HepG2 (cell line): ENCODE measurements around the gene PLCL2. TPM values are rescaled to one million over a fixed set of nuclear protein-coding genes. Genes with fewer than 3 reads are reported as not detected.

Experiments used
- ATAC-seq: fragments of 200-7000 bp; cut with Tn5 transposase; 3 replicates; pipeline ENCODE4 v1.9.1; 2020; ENCODE audit warnings: mild to moderate bottlenecking, moderate library complexity
- BruUV-seq: library from RNA; stranded (reverse); fragments of 400-500 nt; replicated peaks from 2 replicates; lab custom pipeline; 2021; lab: Mats Ljungman, UMichigan
- CTCF ChIA-PET: fragments of 300-600 bp; formaldehyde crosslinking; extraction: SDS; loops from one replicate; lab custom pipeline; 2021; ENCODE audit warnings: low total read pairs, inconsistent platforms, low intra/inter-chr PET ratio; lab: Yijun Ruan, JAX
- POLR2A ChIA-PET: fragments of 350-600 bp; sonication (Branson Sonifier 250); formaldehyde crosslinking; loops from one replicate; lab custom pipeline; 2020; ENCODE audit warnings: antibody characterized with exemption, inconsistent platforms; lab: Yijun Ruan, JAX
- DNase-seq: peaks from one replicate; pipeline ENCODE4 v3.0.0-alpha.2; 2015; ENCODE audit warnings: low spot score
- FAIRE-seq: peaks from 3 replicates; lab custom pipeline; 2011; peaks lifted over from hg19 to GRCh38; lab: Jason Lieb, UNC
- H2AFZ ChIP-seq: one replicate; pipeline ENCODE4 v1.6.1; 2011; ENCODE audit warnings: low read length, inconsistent platforms
- H3K27ac ChIP-seq: fragments of 300-600 bp; 3 replicates; pipeline ENCODE4 v1.8.0; 2011; ENCODE audit warnings: mixed run types, mild to moderate bottlenecking, mixed read lengths, low read length, inconsistent platforms; ENCODE audit not compliant: insufficient read depth; ENCODE audit errors: extremely low read length
- H3K27me3 ChIP-seq, 2 experiments: fragments of 200-600 bp in 1 of 2; 2 replicates in 1 of 2; 3 replicates in 1 of 2; pipeline versions ENCODE4 v1.6.0 to v1.8.0; 2011; ENCODE audit warnings: low read length in 2 of 2, mild to moderate bottlenecking in 2 of 2, moderate library complexity in 2 of 2, inconsistent platforms in 1 of 2; ENCODE audit not compliant: insufficient read depth in 2 of 2, control insufficient read depth in 1 of 2
- H3K36me3 ChIP-seq, 2 experiments: fragments of 200-600 bp in 1 of 2; replicated peaks in 1 of 2; 2 replicates in 1 of 2; 3 replicates in 1 of 2; pipeline versions ENCODE4 v1.5.1 to v1.8.0; 2011; ENCODE audit warnings: low read length in 2 of 2, inconsistent platforms in 1 of 2; ENCODE audit not compliant: insufficient read depth in 2 of 2, control insufficient read depth in 1 of 2
- H3K4me1 ChIP-seq: 2 replicates; pipeline ENCODE4 v1.5.1; 2012; ENCODE audit warnings: low read length, inconsistent platforms; ENCODE audit not compliant: insufficient read depth
- H3K4me2 ChIP-seq: 2 replicates; pipeline ENCODE4 v1.6.0; 2011; ENCODE audit warnings: low read depth, low read length, inconsistent platforms
- H3K4me3 ChIP-seq, 3 experiments: fragments of 200-600 bp in 1 of 3; sonication (generic), shearing (Covaris generic) in 1 of 3; replicated peaks in 1 of 3; 2 replicates each; pipeline ENCODE4 v1.5.1; 2011 to 2016; ENCODE audit warnings: low read length in 3 of 3, inconsistent platforms in 2 of 3, low read depth in 2 of 3, mild to moderate bottlenecking in 2 of 3, control low read depth in 1 of 3, mixed read lengths in 1 of 3; ENCODE audit not compliant: insufficient read depth in 1 of 3
- H3K79me2 ChIP-seq: one replicate; pipeline ENCODE4 v1.6.1; 2011; ENCODE audit warnings: low read length, inconsistent platforms; ENCODE audit not compliant: insufficient read depth
- H3K9ac ChIP-seq: 2 replicates; pipeline ENCODE4 v1.6.0; 2011; ENCODE audit warnings: mild to moderate bottlenecking, low read depth, low read length, inconsistent platforms; ENCODE audit not compliant: insufficient read depth
- H3K9me3 ChIP-seq: 2 replicates; pipeline ENCODE4 v1.5.1; 2012; ENCODE audit warnings: mild to moderate bottlenecking, low read length
- H4K20me1 ChIP-seq: 2 replicates; pipeline ENCODE4 v1.6.0; 2011; ENCODE audit warnings: inconsistent platforms, mild to moderate bottlenecking, low read length, moderate library complexity; ENCODE audit not compliant: insufficient read depth
- ATF2 ChIP-seq: sonication (generic); formaldehyde crosslinking; IDR thresholded peaks from 2 replicates; pipeline ENCODE4 v1.4.0; 2020; ENCODE audit warnings: missing genetic modification reagents
- CEBPG ChIP-seq: IDR thresholded peaks from 2 replicates; pipeline ENCODE4 v1.6.1; 2016
- DPF2 ChIP-seq: sonication (generic); formaldehyde crosslinking; IDR thresholded peaks from 2 replicates; pipeline ENCODE4 v1.4.0; 2020; ENCODE audit warnings: mild to moderate bottlenecking, low read depth, missing genetic modification reagents, borderline replicate concordance
- ERF ChIP-seq: IDR thresholded peaks from 2 replicates; pipeline ENCODE4 v1.6.1; 2018; ENCODE audit warnings: missing biosample characterization, missing genetic modification reagents
- FOSL1 ChIP-seq: sonication (generic); formaldehyde crosslinking; IDR thresholded peaks from 2 replicates; pipeline ENCODE4 v1.9.0; 2021; ENCODE audit warnings: missing genetic modification reagents, borderline replicate concordance
- KLF9 ChIP-seq: IDR thresholded peaks from 2 replicates; pipeline ENCODE4 v1.6.1; 2016; ENCODE audit warnings: low read depth
- NR1H2 ChIP-seq: sonication (generic); formaldehyde crosslinking; IDR thresholded peaks from 2 replicates; pipeline ENCODE4 v1.8.1; 2022; ENCODE audit warnings: low read depth, missing genetic modification reagents, borderline replicate concordance
- PLSCR1 ChIP-seq: sonication (generic); formaldehyde crosslinking; IDR thresholded peaks from 2 replicates; pipeline ENCODE4 v1.5.0; 2020; ENCODE audit warnings: missing genetic modification reagents, mild to moderate bottlenecking, borderline replicate concordance
- POGK ChIP-seq: sonication (generic); formaldehyde crosslinking; conservative IDR thresholded peaks from 2 replicates; pipeline ENCODE4 v1.8.0; 2022; ENCODE audit warnings: mild to moderate bottlenecking, moderate library complexity, missing genetic modification reagents
- PREB ChIP-seq: sonication (generic); formaldehyde crosslinking; IDR thresholded peaks from 2 replicates; pipeline ENCODE4 v1.4.0; 2020; ENCODE audit warnings: missing genetic modification reagents
- SIX4 ChIP-seq: sonication (generic); formaldehyde crosslinking; IDR thresholded peaks from 2 replicates; pipeline ENCODE4 v1.4.0; 2020; ENCODE audit warnings: missing genetic modification reagents
- YY1 ChIP-seq: IDR thresholded peaks from 2 replicates; pipeline ENCODE4 v1.6.1; 2011; ENCODE audit warnings: low read length, low read depth, moderate library complexity, mild to moderate bottlenecking; ENCODE audit not compliant: insufficient read depth, insufficient replicate concordance
- ZBTB1 ChIP-seq: sonication (generic); formaldehyde crosslinking; IDR thresholded peaks from 2 replicates; pipeline ENCODE4 v1.4.0; 2020; ENCODE audit warnings: missing genetic modification reagents, borderline replicate concordance
- ZBTB21 ChIP-seq: sonication (generic); formaldehyde crosslinking; IDR thresholded peaks from 2 replicates; pipeline ENCODE4 v1.4.0; 2020; ENCODE audit warnings: missing genetic modification reagents
- ZBTB4 ChIP-seq: sonication (generic); formaldehyde crosslinking; IDR thresholded peaks from 2 replicates; pipeline ENCODE4 v1.4.0; 2020; ENCODE audit warnings: missing genetic modification reagents, mild to moderate bottlenecking, borderline replicate concordance
- ZNF451 ChIP-seq: sonication (generic); formaldehyde crosslinking; IDR thresholded peaks from 2 replicates; pipeline ENCODE4 v1.5.0; 2020; ENCODE audit warnings: mild to moderate bottlenecking, missing genetic modification reagents
- ZNF816 ChIP-seq: sonication (generic); formaldehyde crosslinking; IDR thresholded peaks from 2 replicates; pipeline ENCODE4 v1.8.0; 2022; ENCODE audit warnings: missing genetic modification reagents, mild to moderate bottlenecking, borderline replicate concordance
- in situ Hi-C: cut with HindIII; loops from 2 replicates; pipeline ENCODE4 v1.10.0; 2017; ENCODE audit warnings: low pct_unique_long_range_greater_than_20kb; ENCODE audit not compliant: extremely low pct_ligation_motif_present
- intact Hi-C: fragments of 100-400 bp; cut with micrococcal nuclease; formaldehyde crosslinking; loops from one replicate; pipeline ENCODE4 v1.10.0; 2022; ENCODE audit not compliant: unreplicated experiment
- polyA plus RNA-seq, 8 experiments: library from polyadenylated mRNA; depleted of rRNA in 3 of 8; stranded (reverse) in 7 of 8; unstranded in 1 of 8; fragments of >200 nt; fragmentation: Illumina TruSeq in 4 of 8; extraction: Trizol in 4 of 8; gene quantifications; 2 replicates each; pipeline versions ENCODE4 v1.2.1 to v1.2.3, GENCODE V29; 2011 to 2016; ENCODE audit warnings: low read depth in 4 of 8, missing spikeins in 1 of 8, mixed read lengths in 1 of 8; ENCODE audit not compliant: insufficient read depth in 1 of 8
- total RNA-seq, 5 experiments: library from RNA; depleted of rRNA; stranded (reverse); fragments of >200 nt; fragmentation: Illumina TruSeq; extraction: Trizol; gene quantifications; 2 replicates each; pipeline ENCODE4 v1.2.3, GENCODE V29; 2016; ENCODE audit warnings: low read depth in 1 of 5

Gene PLCL2
- total and polyA plus RNA-seq, 2 of the 13 experiments (the other 11 are each of a cell fraction or from before 2014, with no cell fraction given), result not detected

GRCh38 chr3:16943857-16944256 is 59.1 kb downstream of the PLCL2 start:
- Histone ChIP-seq H3K4me3 (no peak overlapping the region), H3K27ac (no peak overlapping the region), H3K36me3 (no peaks in the 10 kb centered on the region), H3K9me3 (no peaks in the 10 kb centered on the region), H3K9ac (no peak overlapping the region), H3K4me2 (no peak overlapping the region), H3K27me3 (peaks cover 0 to 7% of the 10 kb centered on the region in 2 experiments; a peak in 3 of 5 replicates), H3K79me2 (no peaks in the 10 kb centered on the region), H3K4me1 (no peaks in the 10 kb centered on the region), H4K20me1 (no peaks in the 10 kb centered on the region), H2AFZ (no peak overlapping the region)
- DNase-seq (no peak), ATAC-seq (no peak), FAIRE-seq (no peak)
- POLR2A ChIA-PET, result no interaction called here
- CTCF ChIA-PET, result no interaction called here
- in situ Hi-C loops (no loop called here), intact Hi-C loops (no loop called here)
- TF ChIP-seq CEBPG (CRISPR knock-in tag) (no peak), ZNF816 (CRISPR knock-in tag) (no peak), YY1 (no peak), ATF2 (CRISPR knock-in tag) (no peak), ERF (CRISPR knock-in tag) (no peak), POGK (no peak), PLSCR1 (no peak), NR1H2 (CRISPR knock-in tag) (no peak), PREB (CRISPR knock-in tag) (no peak), SIX4 (CRISPR knock-in tag) (no peak), ZNF451 (CRISPR knock-in tag) (no peak), ZBTB4 (CRISPR knock-in tag) (no peak), ZBTB1 (CRISPR knock-in tag) (no peak), KLF9 (CRISPR knock-in tag) (no peak), FOSL1 (CRISPR knock-in tag) (no peak), DPF2 (no peak), ZBTB21 (no peak)
- BruUV-seq, result no TSS peak
